GM12878 (cell line): Measurements from ENCODE around the gene DTX3. TPM values are rescaled to one million over a fixed set of nuclear protein-coding genes. Genes with fewer than 3 reads are reported as not detected.

Source experiments
- ATAC-seq: fragments of 200-7000 bp; cut with Tn5 transposase; 3 replicates; pipeline ENCODE4 v1.9.1; 2020; ENCODE audit warnings: mild to moderate bottlenecking, moderate library complexity
- BruUV-seq: library from RNA; stranded (reverse); fragments of 400-500 nt; replicated peaks from 2 replicates; lab custom pipeline; 2021; lab: Mats Ljungman, UMichigan
- CTCF ChIA-PET: fragments of 300-600 bp; sonication (Branson Sonifier 250); formaldehyde crosslinking; extraction: SDS; loops from one replicate; lab custom pipeline; 2021; ENCODE audit warnings: inconsistent platforms; lab: Yijun Ruan, JAX
- POLR2A ChIA-PET: fragments of 350-600 bp; formaldehyde crosslinking; extraction: SDS; loops from one replicate; lab custom pipeline; 2021; ENCODE audit warnings: inconsistent platforms; lab: Charles Lee
- RAD21 ChIA-PET: fragments of 300-600 bp; sonication (Branson Sonifier 250); formaldehyde crosslinking; loops from one replicate; lab custom pipeline; 2023; ENCODE audit warnings: antibody characterized with exemption; ENCODE audit not compliant: unreplicated experiment; lab: Charles Lee
- SMC1A ChIA-PET: fragments of 300-600 bp; sonication (Branson Sonifier 250); formaldehyde crosslinking; loops from one replicate; lab custom pipeline; 2023; ENCODE audit not compliant: unreplicated experiment, uncharacterized antibody; lab: Charles Lee
- DNase-seq: peaks from one replicate; pipeline ENCODE4 v3.0.0-alpha.2; 2011; ENCODE audit warnings: low read depth, low spot score
- FAIRE-seq: peaks from 3 replicates; lab custom pipeline; 2011; peaks lifted over from hg19 to GRCh38; lab: Jason Lieb, UNC
- H2AFZ ChIP-seq: 2 replicates; pipeline ENCODE4 v1.6.0; 2011; ENCODE audit warnings: low read depth, low read length, control low read depth; ENCODE audit not compliant: control insufficient read depth
- H3K27ac ChIP-seq: 2 replicates; pipeline ENCODE4 v1.5.1; 2011; ENCODE audit warnings: control low read depth; ENCODE audit not compliant: control insufficient read depth, insufficient read depth
- H3K27me3 ChIP-seq, 2 experiments: replicated peaks in 1 of 2; 2 replicates each; pipeline versions ENCODE4 v1.6.0 to v1.6.1; 2011; ENCODE audit warnings: low read length in 1 of 2; ENCODE audit not compliant: control insufficient read depth in 2 of 2, insufficient read depth in 2 of 2
- H3K36me3 ChIP-seq, 2 experiments: 2 replicates each; pipeline ENCODE4 v1.5.1; 2011; ENCODE audit warnings: low read length in 1 of 2; ENCODE audit not compliant: control insufficient read depth in 2 of 2, insufficient read depth in 2 of 2
- H3K4me1 ChIP-seq: 2 replicates; pipeline ENCODE4 v1.6.1; 2011; ENCODE audit warnings: mild to moderate bottlenecking, low read length, moderate library complexity, mixed read lengths; ENCODE audit not compliant: control insufficient read depth, insufficient read depth
- H3K4me2 ChIP-seq: 2 replicates; pipeline ENCODE4 v1.6.0; 2011; ENCODE audit warnings: control low read depth; ENCODE audit not compliant: control insufficient read depth, insufficient read depth
- H3K4me3 ChIP-seq: fragments of 200-600 bp; sonication (generic); 2 replicates; pipeline ENCODE4 v1.5.1; 2016
- H3K79me2 ChIP-seq: 2 replicates; pipeline ENCODE4 v1.6.0; 2011; ENCODE audit warnings: low read length; ENCODE audit not compliant: control insufficient read depth, insufficient read depth
- H3K9ac ChIP-seq: 2 replicates; pipeline ENCODE4 v1.8.0; 2011; ENCODE audit warnings: low read length, control low read depth, mixed read lengths; ENCODE audit not compliant: control insufficient read depth, insufficient read depth
- H3K9me3 ChIP-seq: replicated peaks from 3 replicates; pipeline ENCODE4 v1.5.1; 2011; ENCODE audit warnings: mild to moderate bottlenecking, low read length; ENCODE audit not compliant: control insufficient read depth, insufficient read depth
- H4K20me1 ChIP-seq: 2 replicates; pipeline ENCODE4 v1.6.0; 2011; ENCODE audit not compliant: control insufficient read depth, insufficient read depth
- ATF7 ChIP-seq: fragments of 450-650 bp; IDR thresholded peaks from 2 replicates; pipeline ENCODE4 v1.6.1; 2016; ENCODE audit warnings: low read depth, mild to moderate bottlenecking
- BMI1 ChIP-seq: fragments of 450-650 bp; IDR thresholded peaks from 2 replicates; pipeline ENCODE4 v1.6.1; 2016; ENCODE audit warnings: mild to moderate bottlenecking, moderate library complexity, borderline replicate concordance
- DPF2 ChIP-seq: fragments of 450-650 bp; IDR thresholded peaks from 2 replicates; pipeline ENCODE4 v1.6.1; 2017; ENCODE audit warnings: mild to moderate bottlenecking
- HDGF ChIP-seq: fragments of 450-650 bp; IDR thresholded peaks from 2 replicates; pipeline ENCODE4 v1.6.1; 2016; ENCODE audit warnings: antibody characterized with exemption
- JUNB ChIP-seq: IDR thresholded peaks from 2 replicates; pipeline ENCODE4 v1.6.1; 2016; ENCODE audit warnings: antibody characterized with exemption, mild to moderate bottlenecking
- MTA3 ChIP-seq: IDR thresholded peaks from 2 replicates; pipeline ENCODE4 v1.6.1; 2012; ENCODE audit warnings: low read length, inconsistent platforms, borderline replicate concordance
- MYC ChIP-seq: IDR thresholded peaks from 2 replicates; pipeline ENCODE4 v1.6.1; 2011; ENCODE audit warnings: mild to moderate bottlenecking, low read length, moderate library complexity, inconsistent platforms; ENCODE audit not compliant: insufficient read depth, insufficient replicate concordance, insufficient read length, severe bottlenecking
- NFYB ChIP-seq: IDR thresholded peaks from 2 replicates; pipeline ENCODE4 v1.6.1; 2011; ENCODE audit warnings: low read depth, mild to moderate bottlenecking, low read length, improper control_type of control experiment, moderate library complexity; ENCODE audit not compliant: insufficient read depth
- PAX8 ChIP-seq: fragments of 450-650 bp; IDR thresholded peaks from 2 replicates; pipeline ENCODE4 v1.6.1; 2017; ENCODE audit warnings: mild to moderate bottlenecking, moderate library complexity
- POLR2AphosphoS2 ChIP-seq: IDR thresholded peaks from 2 replicates; pipeline ENCODE4 v1.6.1; 2011; ENCODE audit warnings: low read depth, mild to moderate bottlenecking, low read length, improper control_type of control experiment, moderate library complexity
- SIN3A ChIP-seq: IDR thresholded peaks from 2 replicates; pipeline ENCODE4 v1.6.1; 2012; ENCODE audit warnings: low read depth, low read length, improper control_type of control experiment
- SIX5 ChIP-seq: IDR thresholded peaks from 2 replicates; pipeline ENCODE4 v1.6.1; 2011; ENCODE audit warnings: mild to moderate bottlenecking, low read depth, low read length, moderate library complexity; ENCODE audit not compliant: severe bottlenecking
- WRNIP1 ChIP-seq: IDR thresholded peaks from 2 replicates; pipeline ENCODE4 v1.6.1; 2011; ENCODE audit warnings: low read depth, low read length, improper control_type of control experiment, borderline replicate concordance
- WGBS: methylation state at CpG from one replicate; pipeline ENCODE4 v1.1.6; 2016; ENCODE audit warnings: low lambda C conversion rate; ENCODE audit not compliant: insufficient replicate concordance, insufficient coverage; ENCODE audit errors: missing lambda C conversion rate; 5-methylcytosine and 5-hydroxymethylcytosine counted together
- in situ Hi-C: fragments of 300-500 bp; cut with MboI; formaldehyde crosslinking; loops from 9 replicates; pipeline ENCODE4 v1.14.3; 2018; ENCODE audit warnings: mixed read lengths
- intact Hi-C: fragments of 100-400 bp; cut with micrococcal nuclease; formaldehyde crosslinking; loops from one replicate; pipeline ENCODE4 v1.14.2; 2022; ENCODE audit not compliant: unreplicated experiment
- polyA plus RNA-seq, 11 experiments: library from polyadenylated mRNA; depleted of rRNA in 4 of 11; unstranded in 6 of 11; stranded (reverse) in 5 of 11; fragments of >200 nt; fragmentation: Nextera tagmentation in 4 of 11; fragmentation: Illumina TruSeq in 1 of 11; extraction: Ambion mirVana in 4 of 11; extraction: Trizol in 1 of 11; gene quantifications; 1 replicate in 1 of 11; 2 replicates in 10 of 11; pipeline versions ENCODE4 v1.2.1 to v1.2.3, GENCODE V29; 2011 to 2016; ENCODE audit warnings: inconsistent platforms in 2 of 11, missing spikeins in 2 of 11, low read depth in 1 of 11
- total RNA-seq, 4 experiments: library from RNA; depleted of rRNA in 3 of 4; stranded (reverse); fragments of >200 nt in 3 of 4; fragmentation: Illumina TruSeq in 1 of 4; extraction: Trizol in 1 of 4; gene quantifications; 2 replicates each; pipeline versions ENCODE4 v1.2.1 to v1.2.3, GENCODE V29; 2013 to 2021
- TF ChIP-seq, protein P1 (sequence below): IDR thresholded peaks from 2 replicates; pipeline ENCODE4 v1.6.1; 2012; ENCODE audit warnings: low read depth, low read length, improper control_type of control experiment
- TF ChIP-seq, protein P2 (sequence below): fragments of 450-650 bp; IDR thresholded peaks from 2 replicates; pipeline ENCODE4 v1.6.1; 2018; ENCODE audit warnings: mild to moderate bottlenecking, low read depth, moderate library complexity; ENCODE audit not compliant: partially characterized antibody
- TF ChIP-seq, protein P3 (sequence below): fragments of 150-350 bp; IDR thresholded peaks from 2 replicates; pipeline ENCODE4 v1.6.1; 2014; ENCODE audit warnings: mild to moderate bottlenecking, low read depth, low read length
- TF ChIP-seq, protein P4 (sequence below): fragments of 450-650 bp; IDR thresholded peaks from 2 replicates; pipeline ENCODE4 v1.6.1; 2016; ENCODE audit warnings: mild to moderate bottlenecking
- TF ChIP-seq, protein P5 (sequence below): IDR thresholded peaks from 2 replicates; pipeline ENCODE4 v1.6.1; 2011; ENCODE audit warnings: low read depth, mild to moderate bottlenecking, low read length, moderate library complexity, borderline replicate concordance; ENCODE audit errors: extremely low read depth

Gene DTX3
- total and polyA plus RNA-seq, 10 of the 15 experiments (the other 5 are each of a cell fraction or from before 2014, with no cell fraction given), result 1.1 to 13.6 (median 5.6) TPM

DNA sequence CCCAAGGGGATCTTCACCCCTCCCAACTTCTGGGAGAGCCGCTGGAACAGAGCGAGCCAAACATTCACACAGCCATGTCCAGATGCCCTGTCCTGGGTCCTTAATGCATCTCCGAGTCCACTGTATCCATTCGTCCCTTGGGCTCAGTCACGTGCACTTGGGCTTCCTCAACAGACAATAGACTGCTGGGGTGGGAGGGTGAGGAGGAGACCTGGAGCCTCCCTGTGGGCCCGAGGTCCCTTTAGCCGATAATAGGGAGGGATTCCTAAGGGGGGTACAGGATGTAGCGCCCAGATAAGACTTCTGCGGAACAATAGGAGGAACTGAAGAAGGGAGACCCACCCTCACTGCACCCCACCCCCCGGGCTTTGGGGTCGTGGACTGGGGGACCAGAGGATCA lies 13.3 kb downstream of the DTX3 start:
- no TSS peak for BruUV-seq
- H3K27ac ChIP-seq, result no peak overlapping the region
- FAIRE-seq (no peak), DNase-seq (no peak), ATAC-seq (no peak)
- peaks cover 23 to 24% of the 10 kb centered on the region in 2 experiments; a peak in 3 of 4 replicates for H3K27me3 ChIP-seq
- POLR2A ChIA-PET, result no interaction called here
- no peaks in the 10 kb centered on the region for H4K20me1 ChIP-seq
- WGBS, result 58% methylated on average over 11 of the region's 11 CpGs
- RAD21 ChIA-PET, result no interaction called here
- H3K36me3 ChIP-seq, result no peaks in the 10 kb centered on the region
- SMC1A ChIA-PET, result no interaction called here
- intact Hi-C loops (no loop called here), in situ Hi-C loops (no loop called here)
- CTCF ChIA-PET, result interaction anchor here (0.7 to 7.8 kb wide), 2 partner anchors 35 to 143 kb away, joined by 3 to 119 read pairs; no protein-coding TSS in a partner anchor
- no peak overlapping the region for H3K4me3 ChIP-seq
- H3K4me2 ChIP-seq, result no peak overlapping the region
- no peaks in the 10 kb centered on the region for H3K9me3 ChIP-seq
- no peak overlapping the region for H3K9ac ChIP-seq
- peaks cover 16% of the 10 kb centered on the region for H3K4me1 ChIP-seq
- H2AFZ ChIP-seq, result no peak overlapping the region
- no peaks in the 10 kb centered on the region for H3K79me2 ChIP-seq
- TF ChIP-seq NFYB, result no peak
- no peak for TF ChIP-seq ATF7
- TF ChIP-seq, protein P1, sequence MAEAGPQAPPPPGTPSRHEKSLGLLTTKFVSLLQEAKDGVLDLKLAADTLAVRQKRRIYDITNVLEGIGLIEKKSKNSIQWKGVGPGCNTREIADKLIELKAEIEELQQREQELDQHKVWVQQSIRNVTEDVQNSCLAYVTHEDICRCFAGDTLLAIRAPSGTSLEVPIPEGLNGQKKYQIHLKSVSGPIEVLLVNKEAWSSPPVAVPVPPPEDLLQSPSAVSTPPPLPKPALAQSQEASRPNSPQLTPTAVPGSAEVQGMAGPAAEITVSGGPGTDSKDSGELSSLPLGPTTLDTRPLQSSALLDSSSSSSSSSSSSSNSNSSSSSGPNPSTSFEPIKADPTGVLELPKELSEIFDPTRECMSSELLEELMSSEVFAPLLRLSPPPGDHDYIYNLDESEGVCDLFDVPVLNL, result no peak
- no peak for TF ChIP-seq PAX8
- TF ChIP-seq, protein P2, sequence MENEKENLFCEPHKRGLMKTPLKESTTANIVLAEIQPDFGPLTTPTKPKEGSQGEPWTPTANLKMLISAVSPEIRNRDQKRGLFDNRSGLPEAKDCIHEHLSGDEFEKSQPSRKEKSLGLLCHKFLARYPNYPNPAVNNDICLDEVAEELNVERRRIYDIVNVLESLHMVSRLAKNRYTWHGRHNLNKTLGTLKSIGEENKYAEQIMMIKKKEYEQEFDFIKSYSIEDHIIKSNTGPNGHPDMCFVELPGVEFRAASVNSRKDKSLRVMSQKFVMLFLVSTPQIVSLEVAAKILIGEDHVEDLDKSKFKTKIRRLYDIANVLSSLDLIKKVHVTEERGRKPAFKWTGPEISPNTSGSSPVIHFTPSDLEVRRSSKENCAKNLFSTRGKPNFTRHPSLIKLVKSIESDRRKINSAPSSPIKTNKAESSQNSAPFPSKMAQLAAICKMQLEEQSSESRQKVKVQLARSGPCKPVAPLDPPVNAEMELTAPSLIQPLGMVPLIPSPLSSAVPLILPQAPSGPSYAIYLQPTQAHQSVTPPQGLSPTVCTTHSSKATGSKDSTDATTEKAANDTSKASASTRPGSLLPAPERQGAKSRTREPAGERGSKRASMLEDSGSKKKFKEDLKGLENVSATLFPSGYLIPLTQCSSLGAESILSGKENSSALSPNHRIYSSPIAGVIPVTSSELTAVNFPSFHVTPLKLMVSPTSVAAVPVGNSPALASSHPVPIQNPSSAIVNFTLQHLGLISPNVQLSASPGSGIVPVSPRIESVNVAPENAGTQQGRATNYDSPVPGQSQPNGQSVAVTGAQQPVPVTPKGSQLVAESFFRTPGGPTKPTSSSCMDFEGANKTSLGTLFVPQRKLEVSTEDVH, result no peak
- TF ChIP-seq SIX5, result no peak
- no peak for TF ChIP-seq DPF2
- TF ChIP-seq, protein P3, sequence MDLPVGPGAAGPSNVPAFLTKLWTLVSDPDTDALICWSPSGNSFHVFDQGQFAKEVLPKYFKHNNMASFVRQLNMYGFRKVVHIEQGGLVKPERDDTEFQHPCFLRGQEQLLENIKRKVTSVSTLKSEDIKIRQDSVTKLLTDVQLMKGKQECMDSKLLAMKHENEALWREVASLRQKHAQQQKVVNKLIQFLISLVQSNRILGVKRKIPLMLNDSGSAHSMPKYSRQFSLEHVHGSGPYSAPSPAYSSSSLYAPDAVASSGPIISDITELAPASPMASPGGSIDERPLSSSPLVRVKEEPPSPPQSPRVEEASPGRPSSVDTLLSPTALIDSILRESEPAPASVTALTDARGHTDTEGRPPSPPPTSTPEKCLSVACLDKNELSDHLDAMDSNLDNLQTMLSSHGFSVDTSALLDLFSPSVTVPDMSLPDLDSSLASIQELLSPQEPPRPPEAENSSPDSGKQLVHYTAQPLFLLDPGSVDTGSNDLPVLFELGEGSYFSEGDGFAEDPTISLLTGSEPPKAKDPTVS, result no peak
- TF ChIP-seq, protein P4, sequence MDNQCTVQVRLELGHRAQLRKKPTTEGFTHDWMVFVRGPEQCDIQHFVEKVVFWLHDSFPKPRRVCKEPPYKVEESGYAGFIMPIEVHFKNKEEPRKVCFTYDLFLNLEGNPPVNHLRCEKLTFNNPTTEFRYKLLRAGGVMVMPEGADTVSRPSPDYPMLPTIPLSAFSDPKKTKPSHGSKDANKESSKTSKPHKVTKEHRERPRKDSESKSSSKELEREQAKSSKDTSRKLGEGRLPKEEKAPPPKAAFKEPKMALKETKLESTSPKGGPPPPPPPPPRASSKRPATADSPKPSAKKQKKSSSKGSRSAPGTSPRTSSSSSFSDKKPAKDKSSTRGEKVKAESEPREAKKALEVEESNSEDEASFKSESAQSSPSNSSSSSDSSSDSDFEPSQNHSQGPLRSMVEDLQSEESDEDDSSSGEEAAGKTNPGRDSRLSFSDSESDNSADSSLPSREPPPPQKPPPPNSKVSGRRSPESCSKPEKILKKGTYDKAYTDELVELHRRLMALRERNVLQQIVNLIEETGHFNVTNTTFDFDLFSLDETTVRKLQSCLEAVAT, result no peak
- TF ChIP-seq HDGF, result no peak
- no peak for TF ChIP-seq SIN3A
- no peak for TF ChIP-seq JUNB
- no peak for TF ChIP-seq BMI1
- TF ChIP-seq, protein P5, sequence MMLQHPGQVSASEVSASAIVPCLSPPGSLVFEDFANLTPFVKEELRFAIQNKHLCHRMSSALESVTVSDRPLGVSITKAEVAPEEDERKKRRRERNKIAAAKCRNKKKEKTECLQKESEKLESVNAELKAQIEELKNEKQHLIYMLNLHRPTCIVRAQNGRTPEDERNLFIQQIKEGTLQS, result no peak
- no peak for TF ChIP-seq MYC
- TF ChIP-seq MTA3, result no peak
- TF ChIP-seq WRNIP1, result no peak
- no peak for TF ChIP-seq POLR2AphosphoS2
